Nephron progenitor cell (in vitro differentiated cells): ENCODE data around the gene PTPRO.

Experiments used
- DNase-seq: peaks from one replicate; pipeline ENCODE4 v3.0.0; 2021
- H3K27ac Mint-ChIP-seq: 2 replicates; pipeline ENCODE4 v1.8.0; 2021; ENCODE audit warnings: mild to moderate bottlenecking, moderate library complexity, mixed read lengths
- H3K27me3 Mint-ChIP-seq: 2 replicates; pipeline ENCODE4 v1.8.0; 2021; ENCODE audit warnings: mild to moderate bottlenecking, low read depth, mixed read lengths; ENCODE audit not compliant: poor library complexity
- H3K36me3 Mint-ChIP-seq: 2 replicates; pipeline ENCODE4 v1.8.0; 2021; ENCODE audit warnings: low read depth, mixed read lengths
- H3K4me1 Mint-ChIP-seq: 2 replicates; pipeline ENCODE4 v1.8.0; 2021; ENCODE audit warnings: mixed read lengths
- H3K4me3 Mint-ChIP-seq: 2 replicates; pipeline ENCODE4 v1.8.0; 2021; ENCODE audit warnings: mild to moderate bottlenecking, moderate library complexity, mixed read lengths
- H3K9me3 Mint-ChIP-seq: 2 replicates; pipeline ENCODE4 v1.8.0; 2021; ENCODE audit warnings: mild to moderate bottlenecking, moderate library complexity, mixed read lengths
- CTCF ChIP-seq: fragments of 200-600 bp; sonication (generic); IDR thresholded peaks from 2 replicates; pipeline ENCODE4 v1.5.0; 2021; ENCODE audit warnings: antibody characterized with exemption

The PTPRO gene

GRCh38 chr12:15547691-15548090, 225.4 kb downstream of the PTPRO start:
- Mint-ChIP-seq H3K36me3 (no peaks in the 10 kb centered on the region), H3K4me3 (no peak overlapping the region), H3K27me3 (no peaks in the 10 kb centered on the region), H3K4me1 (no peaks in the 10 kb centered on the region), H3K27ac (no peak overlapping the region), H3K9me3 (no peaks in the 10 kb centered on the region)
- DNase-seq, result no peak
- TF ChIP-seq CTCF, result no peak

- no peak overlapping the region for H3K27ac Mint-ChIP-seq
- H3K4me3 Mint-ChIP-seq, result no peak overlapping the region
- no peaks in the 10 kb centered on the region for H3K36me3 Mint-ChIP-seq
- no peak for TF ChIP-seq CTCF
- DNase-seq, result no peak
- peaks cover 6% of the 10 kb centered on the region for H3K27me3 Mint-ChIP-seq
- H3K4me1 Mint-ChIP-seq, result no peaks in the 10 kb centered on the region
- no peaks in the 10 kb centered on the region for H3K9me3 Mint-ChIP-seq
Measured at GRCh38 chr12:15550793-15551192, 228.5 kb downstream of the PTPRO start.

GRCh38 chr12:15555446-15555845, 233.1 kb downstream of the PTPRO start:
- H3K4me1 Mint-ChIP-seq, result no peaks in the 10 kb centered on the region
- H3K4me3 Mint-ChIP-seq, result no peak overlapping the region
- H3K9me3 Mint-ChIP-seq, result no peaks in the 10 kb centered on the region
- H3K36me3 Mint-ChIP-seq, result no peaks in the 10 kb centered on the region
- no peak overlapping the region for H3K27ac Mint-ChIP-seq
- no peak for DNase-seq
- no peak for TF ChIP-seq CTCF
- H3K27me3 Mint-ChIP-seq, result peaks cover 6% of the 10 kb centered on the region

- Mint-ChIP-seq H3K27me3 (peaks cover 6% of the 10 kb centered on the region), H3K36me3 (no peaks in the 10 kb centered on the region), H3K9me3 (no peaks in the 10 kb centered on the region), H3K4me3 (no peak overlapping the region), H3K27ac (no peak overlapping the region), H3K4me1 (no peaks in the 10 kb centered on the region)
- TF ChIP-seq CTCF, result no peak
- DNase-seq, result no peak
Measured at GRCh38 chr12:15556411-15557102, 234.2 kb downstream of the PTPRO start.

GRCh38 chr12:15558915-15559528, 236.7 kb downstream of the PTPRO start:
- Mint-ChIP-seq H3K9me3 (no peaks in the 10 kb centered on the region), H3K4me1 (peaks cover 5% of the 10 kb centered on the region), H3K27me3 (peaks cover 6% of the 10 kb centered on the region), H3K36me3 (no peaks in the 10 kb centered on the region), H3K4me3 (no peak overlapping the region), H3K27ac (no peak overlapping the region)
- no peak for TF ChIP-seq CTCF
- no peak for DNase-seq

- Mint-ChIP-seq H3K9me3 (no peaks in the 10 kb centered on the region), H3K4me1 (peaks cover 5% of the 10 kb centered on the region), H3K36me3 (no peaks in the 10 kb centered on the region), H3K27me3 (no peaks in the 10 kb centered on the region), H3K4me3 (no peak overlapping the region), H3K27ac (no peak overlapping the region)
- TF ChIP-seq CTCF, result no peak
- DNase-seq, result no peak
Measured at GRCh38 chr12:15561396-15561795, 239.1 kb downstream of the PTPRO start.
